HEK293T (cell line): ENCODE measurements around the gene ARMS2.

Source experiments
- CTCF ChIA-PET: fragments of 350-600 bp; formaldehyde crosslinking; extraction: SDS; loops from one replicate; lab custom pipeline; 2021; ENCODE audit warnings: antibody characterized with exemption, inconsistent platforms; lab: Yijun Ruan, JAX
- POLR2A ChIA-PET: fragments of 350-600 bp; formaldehyde crosslinking; extraction: SDS; loops from one replicate; lab custom pipeline; 2020; ENCODE audit warnings: antibody characterized with exemption, inconsistent platforms; lab: Yijun Ruan, JAX
- DNase-seq: peaks from one replicate; pipeline ENCODE4 v3.0.0; 2012; ENCODE audit warnings: mixed read lengths; ENCODE audit errors: extremely low spot score
- ARNT ChIP-seq: fragments of 450-650 bp; IDR thresholded peaks from 2 replicates; pipeline ENCODE4 v1.6.1; 2017; ENCODE audit warnings: mild to moderate bottlenecking
- BHLHE40 ChIP-seq: fragments of 450-650 bp; IDR thresholded peaks from 2 replicates; pipeline ENCODE4 v1.6.1; 2016; ENCODE audit warnings: mild to moderate bottlenecking, moderate library complexity, borderline replicate concordance
- CTBP1 ChIP-seq: fragments of 450-650 bp; IDR thresholded peaks from 2 replicates; pipeline ENCODE4 v1.6.1; 2016; ENCODE audit warnings: borderline replicate concordance
- ELF4 ChIP-seq: fragments of 450-650 bp; IDR thresholded peaks from 2 replicates; pipeline ENCODE4 v1.6.1; 2017; ENCODE audit warnings: antibody characterized with exemption
- FOXA1 ChIP-seq: fragments of 450-650 bp; IDR thresholded peaks from 2 replicates; pipeline ENCODE4 v1.6.1; 2016; ENCODE audit warnings: mild to moderate bottlenecking
- FOXK2 ChIP-seq: fragments of 450-650 bp; IDR thresholded peaks from 2 replicates; pipeline ENCODE4 v1.6.1; 2016; ENCODE audit warnings: mild to moderate bottlenecking
- FOXM1 ChIP-seq: fragments of 450-650 bp; IDR thresholded peaks from 2 replicates; pipeline ENCODE4 v1.6.1; 2017; ENCODE audit warnings: mild to moderate bottlenecking, borderline replicate concordance
- HDGF ChIP-seq: fragments of 450-650 bp; IDR thresholded peaks from 2 replicates; pipeline ENCODE4 v1.6.1; 2017; ENCODE audit warnings: antibody characterized with exemption, borderline replicate concordance
- L3MBTL2 ChIP-seq: fragments of 450-650 bp; conservative IDR thresholded peaks from 2 replicates; pipeline ENCODE4 v1.6.1; 2016; ENCODE audit warnings: mild to moderate bottlenecking
- LEF1 ChIP-seq: fragments of 450-650 bp; IDR thresholded peaks from 2 replicates; pipeline ENCODE4 v1.6.1; 2017; ENCODE audit warnings: mild to moderate bottlenecking, borderline replicate concordance
- NFRKB ChIP-seq: fragments of 450-650 bp; IDR thresholded peaks from 2 replicates; pipeline ENCODE4 v1.6.1; 2016; ENCODE audit warnings: mild to moderate bottlenecking, moderate library complexity
- SP1 ChIP-seq: fragments of 450-650 bp; IDR thresholded peaks from 2 replicates; pipeline ENCODE4 v1.6.1; 2017
- SUZ12 ChIP-seq: fragments of 450-650 bp; IDR thresholded peaks from 2 replicates; pipeline ENCODE4 v1.6.1; 2016; ENCODE audit warnings: mild to moderate bottlenecking
- TARDBP ChIP-seq: fragments of 450-650 bp; IDR thresholded peaks from 2 replicates; pipeline ENCODE4 v1.6.1; 2016
- ZNF384 ChIP-seq: fragments of 450-650 bp; IDR thresholded peaks from 2 replicates; pipeline ENCODE4 v1.6.1; 2016
- TF ChIP-seq, protein P1 (sequence below): fragments of 450-650 bp; IDR thresholded peaks from 2 replicates; pipeline ENCODE4 v1.6.1; 2016

Gene ARMS2

DNA sequence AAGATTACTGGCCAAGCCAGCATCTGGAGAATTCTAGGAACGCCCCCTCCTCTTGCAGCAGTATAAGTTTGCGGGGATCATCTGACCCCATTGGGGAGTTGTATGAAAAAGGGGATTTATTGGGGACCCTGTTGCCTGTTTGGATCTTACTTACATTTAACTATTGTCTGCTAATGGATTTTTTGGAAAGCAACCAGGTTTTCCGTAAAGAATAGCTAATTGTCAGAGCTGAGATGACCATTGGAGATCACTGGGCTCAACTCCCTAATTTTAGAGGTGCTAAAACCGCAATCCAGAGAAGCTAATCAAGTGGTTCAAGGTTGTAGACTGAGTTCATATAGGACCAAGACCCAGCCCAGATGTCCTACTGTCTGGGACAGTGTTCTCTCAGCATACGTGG, 45.7 kb downstream of the ARMS2 start:
- CTCF ChIA-PET, result no interaction called here
- POLR2A ChIA-PET, result no interaction called here
- DNase-seq, result no peak
- TF ChIP-seq FOXA1 (no peak), L3MBTL2 (no peak), SUZ12 (no peak), ARNT (no peak)

DNA sequence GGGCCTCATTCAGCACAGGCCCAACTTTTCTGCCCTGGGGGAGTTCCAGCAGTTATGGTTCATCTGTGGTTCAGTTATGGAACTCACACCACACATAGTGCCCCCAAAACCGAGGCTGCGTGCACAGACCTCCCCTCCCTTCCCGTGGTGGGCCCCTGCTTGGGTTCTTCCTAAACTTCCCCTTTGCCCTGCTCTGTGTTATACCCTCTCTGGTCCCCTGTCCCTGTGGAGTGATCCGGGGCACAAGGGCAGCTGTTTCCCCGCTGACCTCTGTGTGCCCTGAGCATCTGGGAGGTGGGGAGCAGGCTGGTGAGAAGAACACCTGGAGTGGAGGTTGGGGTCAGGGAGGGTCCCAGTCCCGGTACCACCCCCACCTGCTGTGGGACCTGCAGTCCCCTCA, 46.3 kb downstream of the ARMS2 start:
- TF ChIP-seq SP1 (no peak), L3MBTL2 (no peak)
- ChIA-PET CTCF (no interaction called here), POLR2A (no interaction called here)
- no peak for DNase-seq

DNA sequence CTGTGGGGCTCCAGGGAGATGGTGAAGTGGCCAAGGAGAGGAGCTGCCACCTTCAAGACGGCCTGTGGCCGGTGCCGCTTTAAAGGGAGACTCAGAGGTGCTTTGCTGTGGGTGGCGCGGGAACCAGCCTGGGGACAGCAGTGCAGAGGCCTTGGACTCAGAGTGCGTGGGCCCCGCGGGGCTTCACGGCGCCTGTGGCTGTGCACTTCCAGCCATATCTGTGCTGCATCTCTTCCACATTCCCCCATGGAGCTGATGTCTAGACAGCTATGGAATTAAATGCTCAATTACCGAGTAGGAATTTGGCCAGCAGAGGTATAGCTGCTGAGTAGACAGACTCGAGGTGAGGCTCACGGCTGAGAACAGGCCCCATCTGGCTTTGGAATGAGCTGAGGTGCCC, 48.6 kb downstream of the ARMS2 start:
- ChIA-PET CTCF (no interaction called here), POLR2A (no interaction called here)
- DNase-seq, result no peak
- no peak for TF ChIP-seq ZNF384

DNA sequence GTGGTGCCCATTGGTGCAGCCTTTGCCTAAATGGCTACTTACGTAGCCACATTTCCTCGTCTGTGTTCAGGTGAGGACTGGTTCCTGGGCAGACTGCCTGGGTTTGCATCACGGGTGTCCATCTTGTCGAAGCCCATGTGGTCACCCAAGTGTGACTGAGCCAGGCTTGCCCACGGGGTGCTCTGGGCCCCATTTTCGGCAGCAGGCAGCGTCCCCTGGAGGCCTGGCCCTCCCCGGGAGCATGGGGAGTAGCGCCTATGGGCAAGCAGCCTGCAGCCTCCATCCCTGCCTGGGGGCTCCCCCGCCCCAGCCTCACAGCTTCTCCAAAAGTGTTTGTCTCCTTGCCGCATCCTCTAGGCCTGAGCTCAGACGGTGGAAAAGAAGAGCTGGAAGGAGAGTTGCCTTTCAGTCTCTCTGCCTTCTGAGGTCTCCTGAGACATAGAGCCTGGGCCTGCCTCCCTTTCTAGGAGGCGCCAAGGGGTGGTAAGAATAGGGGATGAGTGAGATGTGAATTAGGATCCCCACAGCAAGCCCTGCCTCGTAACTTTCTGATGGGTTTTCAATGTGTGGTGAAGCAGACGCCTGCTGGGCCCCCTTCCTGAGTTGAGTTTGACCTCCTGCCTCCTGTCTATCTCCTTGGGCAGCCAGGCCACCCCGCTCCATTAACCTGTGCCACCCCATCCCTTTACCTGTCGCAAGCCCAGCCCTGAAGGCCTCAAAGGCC, 49.6 kb downstream of the ARMS2 start:
- ChIA-PET CTCF (no interaction called here), POLR2A (no interaction called here)
- no peak for DNase-seq
- TF ChIP-seq ARNT (no peak), HDGF (no peak), TARDBP (no peak), SP1 (no peak), LEF1 (no peak), L3MBTL2 (no peak), BHLHE40 (no peak), FOXA1 (no peak), SUZ12 (no peak), FOXM1 (no peak), ELF4 (no peak), ZNF384 (no peak)
- TF ChIP-seq, protein P1, sequence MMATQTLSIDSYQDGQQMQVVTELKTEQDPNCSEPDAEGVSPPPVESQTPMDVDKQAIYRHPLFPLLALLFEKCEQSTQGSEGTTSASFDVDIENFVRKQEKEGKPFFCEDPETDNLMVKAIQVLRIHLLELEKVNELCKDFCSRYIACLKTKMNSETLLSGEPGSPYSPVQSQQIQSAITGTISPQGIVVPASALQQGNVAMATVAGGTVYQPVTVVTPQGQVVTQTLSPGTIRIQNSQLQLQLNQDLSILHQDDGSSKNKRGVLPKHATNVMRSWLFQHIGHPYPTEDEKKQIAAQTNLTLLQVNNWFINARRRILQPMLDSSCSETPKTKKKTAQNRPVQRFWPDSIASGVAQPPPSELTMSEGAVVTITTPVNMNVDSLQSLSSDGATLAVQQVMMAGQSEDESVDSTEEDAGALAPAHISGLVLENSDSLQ, result no peak

DNA sequence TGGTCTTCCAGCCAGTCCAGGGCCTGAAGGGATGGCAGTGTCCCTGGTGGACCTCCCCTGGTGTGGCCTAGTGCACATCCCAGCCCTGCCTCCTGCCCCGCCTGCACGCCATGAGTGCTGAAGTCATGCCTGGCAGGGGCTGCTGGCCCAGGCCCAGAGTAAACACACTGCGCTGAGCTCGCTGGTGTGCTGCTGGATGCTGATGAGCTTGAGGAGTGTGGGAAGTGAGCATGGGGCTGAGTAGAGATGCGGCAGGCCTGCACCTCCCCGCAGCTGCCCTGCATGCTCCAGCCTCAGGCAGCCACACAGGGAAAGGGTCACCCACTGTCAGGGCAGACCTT, 50.1 kb downstream of the ARMS2 start:
- CTCF ChIA-PET, result no interaction called here
- POLR2A ChIA-PET, result no interaction called here
- no peak for TF ChIP-seq FOXK2
- TF ChIP-seq LEF1, result no peak
- no peak for TF ChIP-seq HDGF
- no peak for TF ChIP-seq ARNT
- TF ChIP-seq FOXM1, result no peak
- TF ChIP-seq, protein P1, result no peak
- TF ChIP-seq FOXA1, result no peak
- TF ChIP-seq SUZ12, result no peak
- no peak for TF ChIP-seq L3MBTL2
- TF ChIP-seq SP1, result no peak
- TF ChIP-seq CTBP1, result no peak
- no peak for TF ChIP-seq ZNF384
- TF ChIP-seq NFRKB, result no peak
- TF ChIP-seq BHLHE40, result no peak
- peak; percentile 45 for DNase-seq

DNA sequence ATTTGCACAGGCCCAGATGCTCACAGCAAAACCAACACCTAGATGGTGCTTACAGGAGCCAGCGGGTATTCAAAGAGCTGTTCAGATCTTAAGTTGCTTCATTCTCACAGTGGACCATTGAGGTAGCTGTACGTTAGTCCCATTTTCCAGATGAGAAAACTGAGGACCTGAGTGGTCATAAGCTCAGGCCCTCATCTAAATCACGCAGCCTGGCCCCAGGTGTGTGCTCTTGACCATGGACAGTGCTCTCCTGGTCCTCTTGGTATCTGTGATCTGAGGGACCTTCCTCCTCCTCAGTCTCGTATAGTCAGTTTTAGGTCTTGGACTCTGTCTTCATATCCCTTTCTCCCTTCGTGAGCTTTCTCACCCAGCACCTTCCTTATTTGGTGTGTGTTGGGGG, 50.6 kb downstream of the ARMS2 start:
- CTCF ChIA-PET, result no interaction called here
- no peak for DNase-seq
- POLR2A ChIA-PET, result no interaction called here
- TF ChIP-seq FOXM1, result no peak
- no peak for TF ChIP-seq ELF4
- TF ChIP-seq BHLHE40, result no peak
- TF ChIP-seq NFRKB, result no peak
- TF ChIP-seq FOXA1, result no peak
- TF ChIP-seq ZNF384, result no peak
- TF ChIP-seq, protein P1, result no peak
- TF ChIP-seq TARDBP, result no peak
- no peak for TF ChIP-seq L3MBTL2
- no peak for TF ChIP-seq FOXK2
- no peak for TF ChIP-seq HDGF
- TF ChIP-seq SP1, result no peak
- TF ChIP-seq CTBP1, result no peak
- TF ChIP-seq SUZ12, result no peak

DNA sequence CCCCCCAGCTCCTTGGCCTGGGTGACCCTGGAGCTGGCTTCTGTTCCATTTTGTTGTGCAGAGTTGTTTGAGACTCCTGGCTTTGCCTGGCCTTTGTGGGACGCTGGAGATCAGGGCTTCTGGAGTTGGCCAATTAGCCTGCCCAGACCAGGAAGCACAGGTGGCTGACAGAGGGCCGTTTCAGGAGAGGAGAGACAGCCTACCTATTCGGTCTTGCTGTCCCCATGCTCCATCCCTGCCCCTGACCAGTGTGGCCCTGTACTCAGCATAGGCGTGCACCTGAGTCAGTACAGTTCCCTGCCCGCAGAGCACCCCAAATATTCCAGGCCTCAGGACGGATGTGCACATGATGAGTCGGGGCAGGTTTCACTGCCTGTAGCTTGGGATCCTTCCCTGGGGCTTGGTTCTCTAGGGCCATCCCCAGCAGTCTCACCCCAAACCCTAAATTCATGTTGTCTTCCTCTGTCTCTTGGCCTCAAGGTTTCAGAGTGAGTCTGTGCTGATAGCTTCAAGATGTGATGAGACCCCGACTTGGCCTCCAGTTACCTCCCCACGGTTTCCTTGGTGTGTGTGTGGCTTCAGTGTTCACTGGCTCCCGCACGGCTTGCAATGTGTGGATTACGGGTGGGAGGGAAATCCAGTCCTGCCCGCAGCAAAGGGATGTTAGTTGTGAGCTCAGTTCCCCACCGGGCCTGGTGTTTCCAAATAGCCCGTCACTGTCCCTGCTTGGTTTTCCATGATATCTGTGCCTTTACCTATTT, 51.6 kb downstream of the ARMS2 start:
- TF ChIP-seq BHLHE40 (no peak), FOXA1 (no peak), NFRKB (no peak), SP1 (no peak)
- no peak for DNase-seq
- ChIA-PET POLR2A (no interaction called here), CTCF (no interaction called here)
